ENCODE results near the gene VAV1.
"Not testable (repeated sequence)": the region's sequence is repeated elsewhere in the genome, so short reads cannot be mapped to it uniquely, and the experiment has no call there.

VAV1 gene

GRCh38 chr19:6738787-6739389 is 33.6 kb upstream of the VAV1 start:
- H3K27ac ChIP-seq (ENCODE audit: low read length): peak overlapping the region; percentile 91
- no peaks in the 10 kb centered on the region for H3K9me3 ChIP-seq (ENCODE audit: control insufficient read depth in 1 of 2, low read length in 2 of 2)
- H3K27me3 ChIP-seq (ENCODE audit: low read depth, low read length): no peaks in the 10 kb centered on the region
- H3K4me1 ChIP-seq (ENCODE audit: control insufficient read depth in 1 of 2, insufficient read depth in 2 of 2, low read length in 2 of 2): peaks cover 15 to 49% of the 10 kb centered on the region in 2 donors
- peaks cover 11 to 13% of the 10 kb centered on the region in 2 donors for H3K36me3 ChIP-seq (ENCODE audit: control insufficient read depth in 1 of 2, insufficient read depth in 2 of 2, low read length in 2 of 2)
- peak overlapping the region; percentile 59 to 93 for H3K4me3 ChIP-seq (ENCODE audit: low read depth in 1 of 2, low read length in 2 of 2)

GRCh38 chr19:6739390-6739882 is 33.1 kb upstream of the VAV1 start, which contains the start of gene TRIP10:
TRIP10 (plus strand) TSS chr19:6739680; CDS start chr19:6739762, 82 bp downstream.
- peak within 1 kb of the TSS; percentile 84 to 93 for H3K4me3 ChIP-seq (ENCODE audit: low read depth in 1 of 2, low read length in 2 of 2)
- no peaks in the 10 kb centered on the region for H3K9me3 ChIP-seq (ENCODE audit: control insufficient read depth in 1 of 2, low read length in 2 of 2)
- peak within 1 kb of the TSS; percentile 91 for H3K27ac ChIP-seq (ENCODE audit: low read length)
- peaks cover 13% of the 10 kb centered on the region in 2 donors for H3K36me3 ChIP-seq (ENCODE audit: control insufficient read depth in 1 of 2, insufficient read depth in 2 of 2, low read length in 2 of 2)
- H3K4me1 ChIP-seq (ENCODE audit: control insufficient read depth in 1 of 2, insufficient read depth in 2 of 2, low read length in 2 of 2): peaks cover 15 to 55% of the 10 kb centered on the region in 2 donors
- H3K27me3 ChIP-seq (ENCODE audit: low read depth, low read length): no peaks in the 10 kb centered on the region

- Histone ChIP-seq H3K27ac (ENCODE audit: low read length) (peak overlapping the region; percentile 90), H3K9me3 (ENCODE audit: control insufficient read depth in 1 of 2, low read length in 2 of 2) (no peaks in the 10 kb centered on the region), H3K4me3 (ENCODE audit: low read depth in 1 of 2, low read length in 2 of 2) (peak overlapping the region; percentile 84 to 93), H3K36me3 (ENCODE audit: control insufficient read depth in 1 of 2, insufficient read depth in 2 of 2, low read length in 2 of 2) (peaks cover 13% of the 10 kb centered on the region in 2 donors), H3K4me1 (ENCODE audit: control insufficient read depth in 1 of 2, insufficient read depth in 2 of 2, low read length in 2 of 2) (peaks cover 15 to 58% of the 10 kb centered on the region in 2 donors), H3K27me3 (ENCODE audit: low read depth, low read length) (no peaks in the 10 kb centered on the region)
Measured at GRCh38 chr19:6739883-6740588, 32.5 kb upstream of the VAV1 start.

- H3K36me3 ChIP-seq (ENCODE audit: control insufficient read depth in 1 of 2, insufficient read depth in 2 of 2, low read length in 2 of 2): peaks cover 13 to 18% of the 10 kb centered on the region in 2 donors
- H3K27me3 ChIP-seq (ENCODE audit: low read depth, low read length): no peaks in the 10 kb centered on the region
Measured at GRCh38 chr19:6740589-6741343, 31.7 kb upstream of the VAV1 start.

GRCh38 chr19:6743066-6743465 is 29.4 kb upstream of the VAV1 start:
- no peaks in the 10 kb centered on the region for H3K9me3 ChIP-seq (ENCODE audit: control insufficient read depth in 1 of 2, low read length in 2 of 2)
- peak overlapping the region in 1 of 2 donors; percentile 40 for H3K4me3 ChIP-seq (ENCODE audit: low read depth in 1 of 2, low read length in 2 of 2)
- no peaks in the 10 kb centered on the region for H3K27me3 ChIP-seq (ENCODE audit: low read depth, low read length)
- no peak overlapping the region for H3K27ac ChIP-seq (ENCODE audit: low read length)
- H3K36me3 ChIP-seq (ENCODE audit: control insufficient read depth in 1 of 2, insufficient read depth in 2 of 2, low read length in 2 of 2): peaks cover 29 to 31% of the 10 kb centered on the region in 2 donors
- H3K4me1 ChIP-seq (ENCODE audit: control insufficient read depth in 1 of 2, insufficient read depth in 2 of 2, low read length in 2 of 2): peaks cover 18 to 47% of the 10 kb centered on the region in 2 donors

More at GRCh38 chr19:6740589-6741343, 31.7 kb upstream of the VAV1 start:
- H3K4me1 ChIP-seq (ENCODE audit: control insufficient read depth in 1 of 2, insufficient read depth in 2 of 2, low read length in 2 of 2): peaks cover 21 to 57% of the 10 kb centered on the region in 2 donors
- peak overlapping the region; percentile 84 to 93 for H3K4me3 ChIP-seq (ENCODE audit: low read depth in 1 of 2, low read length in 2 of 2)
- no peaks in the 10 kb centered on the region for H3K9me3 ChIP-seq (ENCODE audit: control insufficient read depth in 1 of 2, low read length in 2 of 2)
- peak overlapping the region; percentile 90 for H3K27ac ChIP-seq (ENCODE audit: low read length)

- H3K4me1 ChIP-seq (ENCODE audit: control insufficient read depth in 1 of 2, insufficient read depth in 2 of 2, low read length in 2 of 2): peaks cover 10 to 39% of the 10 kb centered on the region in 2 donors
- H3K36me3 ChIP-seq (ENCODE audit: control insufficient read depth in 1 of 2, insufficient read depth in 2 of 2, low read length in 2 of 2): peaks cover 31 to 37% of the 10 kb centered on the region in 2 donors
- peak overlapping the region in 1 of 2 donors; percentile 40 for H3K4me3 ChIP-seq (ENCODE audit: low read depth in 1 of 2, low read length in 2 of 2)
- H3K27me3 ChIP-seq (ENCODE audit: low read depth, low read length): no peaks in the 10 kb centered on the region
- peak overlapping the region; percentile 67 for H3K27ac ChIP-seq (ENCODE audit: low read length)
- H3K9me3 ChIP-seq (ENCODE audit: control insufficient read depth in 1 of 2, low read length in 2 of 2): no peaks in the 10 kb centered on the region
Measured at GRCh38 chr19:6743714-6744380, 28.7 kb upstream of the VAV1 start.

GRCh38 chr19:6744381-6745301 is 27.9 kb upstream of the VAV1 start:
- Histone ChIP-seq H3K4me3 (ENCODE audit: low read depth in 1 of 2, low read length in 2 of 2) (peak overlapping the region; percentile 13 to 40), H3K9me3 (ENCODE audit: control insufficient read depth in 1 of 2, low read length in 2 of 2) (no peaks in the 10 kb centered on the region), H3K27me3 (ENCODE audit: low read depth, low read length) (no peaks in the 10 kb centered on the region), H3K4me1 (ENCODE audit: control insufficient read depth in 1 of 2, insufficient read depth in 2 of 2, low read length in 2 of 2) (peaks cover 6 to 35% of the 10 kb centered on the region in 2 donors), H3K27ac (ENCODE audit: low read length) (peak overlapping the region; percentile 67), H3K36me3 (ENCODE audit: control insufficient read depth in 1 of 2, insufficient read depth in 2 of 2, low read length in 2 of 2) (peaks cover 35 to 43% of the 10 kb centered on the region in 2 donors)

GRCh38 chr19:6745965-6746364 is 26.5 kb upstream of the VAV1 start:
- Histone ChIP-seq H3K27me3 (ENCODE audit: low read depth, low read length) (no peaks in the 10 kb centered on the region), H3K27ac (ENCODE audit: low read length) (no peak overlapping the region), H3K4me1 (ENCODE audit: control insufficient read depth in 1 of 2, insufficient read depth in 2 of 2, low read length in 2 of 2) (peaks cover 6 to 35% of the 10 kb centered on the region in 2 donors), H3K36me3 (ENCODE audit: control insufficient read depth in 1 of 2, insufficient read depth in 2 of 2, low read length in 2 of 2) (peaks cover 35 to 54% of the 10 kb centered on the region in 2 donors), H3K4me3 (ENCODE audit: low read depth in 1 of 2, low read length in 2 of 2) (no peak overlapping the region), H3K9me3 (ENCODE audit: control insufficient read depth in 1 of 2, low read length in 2 of 2) (no peaks in the 10 kb centered on the region)

GRCh38 chr19:6748543-6748942 is 24.0 kb upstream of the VAV1 start:
- Histone ChIP-seq H3K4me1 (ENCODE audit: control insufficient read depth in 1 of 2, insufficient read depth in 2 of 2, low read length in 2 of 2) (peaks cover 6 to 33% of the 10 kb centered on the region in 2 donors), H3K36me3 (ENCODE audit: control insufficient read depth in 1 of 2, insufficient read depth in 2 of 2, low read length in 2 of 2) (peaks cover 28 to 53% of the 10 kb centered on the region in 2 donors)
- not testable (repeated sequence) for H3K27me3 ChIP-seq (ENCODE audit: low read depth, low read length); H3K9me3 ChIP-seq (ENCODE audit: control insufficient read depth in 1 of 2, low read length in 2 of 2); H3K4me3 ChIP-seq (ENCODE audit: low read depth in 1 of 2, low read length in 2 of 2); H3K27ac ChIP-seq (ENCODE audit: low read length)

GRCh38 chr19:6750062-6750461 is 22.4 kb upstream of the VAV1 start:
- H3K36me3 ChIP-seq (ENCODE audit: control insufficient read depth in 1 of 2, insufficient read depth in 2 of 2, low read length in 2 of 2): peaks cover 23 to 48% of the 10 kb centered on the region in 2 donors
- H3K27me3 ChIP-seq (ENCODE audit: low read depth, low read length): no peaks in the 10 kb centered on the region
- no peak overlapping the region for H3K4me3 ChIP-seq (ENCODE audit: low read depth in 1 of 2, low read length in 2 of 2)
- H3K27ac ChIP-seq (ENCODE audit: low read length): no peak overlapping the region
- H3K9me3 ChIP-seq (ENCODE audit: control insufficient read depth in 1 of 2, low read length in 2 of 2): no peaks in the 10 kb centered on the region
- peaks cover 6 to 21% of the 10 kb centered on the region in 2 donors for H3K4me1 ChIP-seq (ENCODE audit: control insufficient read depth in 1 of 2, insufficient read depth in 2 of 2, low read length in 2 of 2)
